ENCODE data around the gene NELFB. TPM values are rescaled to one million over a fixed set of nuclear protein-coding genes. Genes with fewer than 3 reads are reported as not detected.

The NELFB gene
- total and polyA plus RNA-seq, 9 of the 15 experiments (the other 6 are each of a cell fraction or from before 2014, with no cell fraction given) = 0.24 to 84.0 (median 29.7) TPM

- TF ChIP-seq THAP12 (CRISPR knock-in tag; IDR thresholded peaks at IDR 0.05) = no peak
- TF ChIP-seq SAFB2 (IDR thresholded peaks at IDR 0.05; ENCODE audit: borderline replicate concordance, low read depth, low read length, severe bottlenecking) = no peak
- no peak for TF ChIP-seq EZH2 (IDR thresholded peaks at IDR 0.05; ENCODE audit: borderline replicate concordance, low read depth, low read length)
- no peak for TF ChIP-seq IRF2 (CRISPR knock-in tag; IDR thresholded peaks at IDR 0.05)
- TF ChIP-seq NCOA1 (IDR thresholded peaks at IDR 0.05; ENCODE audit: low read depth) = 0 out of 2 replicates have a peak, but pooled peaks have one; percentile 13
- TF ChIP-seq PRPF4 (IDR thresholded peaks at IDR 0.05; ENCODE audit: insufficient read depth, low read depth, low read length, poor library complexity, severe bottlenecking) = no peak
- TF ChIP-seq, protein P1, sequence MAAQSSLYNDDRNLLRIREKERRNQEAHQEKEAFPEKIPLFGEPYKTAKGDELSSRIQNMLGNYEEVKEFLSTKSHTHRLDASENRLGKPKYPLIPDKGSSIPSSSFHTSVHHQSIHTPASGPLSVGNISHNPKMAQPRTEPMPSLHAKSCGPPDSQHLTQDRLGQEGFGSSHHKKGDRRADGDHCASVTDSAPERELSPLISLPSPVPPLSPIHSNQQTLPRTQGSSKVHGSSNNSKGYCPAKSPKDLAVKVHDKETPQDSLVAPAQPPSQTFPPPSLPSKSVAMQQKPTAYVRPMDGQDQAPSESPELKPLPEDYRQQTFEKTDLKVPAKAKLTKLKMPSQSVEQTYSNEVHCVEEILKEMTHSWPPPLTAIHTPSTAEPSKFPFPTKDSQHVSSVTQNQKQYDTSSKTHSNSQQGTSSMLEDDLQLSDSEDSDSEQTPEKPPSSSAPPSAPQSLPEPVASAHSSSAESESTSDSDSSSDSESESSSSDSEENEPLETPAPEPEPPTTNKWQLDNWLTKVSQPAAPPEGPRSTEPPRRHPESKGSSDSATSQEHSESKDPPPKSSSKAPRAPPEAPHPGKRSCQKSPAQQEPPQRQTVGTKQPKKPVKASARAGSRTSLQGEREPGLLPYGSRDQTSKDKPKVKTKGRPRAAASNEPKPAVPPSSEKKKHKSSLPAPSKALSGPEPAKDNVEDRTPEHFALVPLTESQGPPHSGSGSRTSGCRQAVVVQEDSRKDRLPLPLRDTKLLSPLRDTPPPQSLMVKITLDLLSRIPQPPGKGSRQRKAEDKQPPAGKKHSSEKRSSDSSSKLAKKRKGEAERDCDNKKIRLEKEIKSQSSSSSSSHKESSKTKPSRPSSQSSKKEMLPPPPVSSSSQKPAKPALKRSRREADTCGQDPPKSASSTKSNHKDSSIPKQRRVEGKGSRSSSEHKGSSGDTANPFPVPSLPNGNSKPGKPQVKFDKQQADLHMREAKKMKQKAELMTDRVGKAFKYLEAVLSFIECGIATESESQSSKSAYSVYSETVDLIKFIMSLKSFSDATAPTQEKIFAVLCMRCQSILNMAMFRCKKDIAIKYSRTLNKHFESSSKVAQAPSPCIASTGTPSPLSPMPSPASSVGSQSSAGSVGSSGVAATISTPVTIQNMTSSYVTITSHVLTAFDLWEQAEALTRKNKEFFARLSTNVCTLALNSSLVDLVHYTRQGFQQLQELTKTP (IDR thresholded peaks at IDR 0.05; ENCODE audit: low read depth in 1 of 2, partially characterized antibody in 2 of 2) = no peak
- no peak for TF ChIP-seq TSC22D4 (tag; IDR thresholded peaks at IDR 0.05)
- TF ChIP-seq, protein P2, sequence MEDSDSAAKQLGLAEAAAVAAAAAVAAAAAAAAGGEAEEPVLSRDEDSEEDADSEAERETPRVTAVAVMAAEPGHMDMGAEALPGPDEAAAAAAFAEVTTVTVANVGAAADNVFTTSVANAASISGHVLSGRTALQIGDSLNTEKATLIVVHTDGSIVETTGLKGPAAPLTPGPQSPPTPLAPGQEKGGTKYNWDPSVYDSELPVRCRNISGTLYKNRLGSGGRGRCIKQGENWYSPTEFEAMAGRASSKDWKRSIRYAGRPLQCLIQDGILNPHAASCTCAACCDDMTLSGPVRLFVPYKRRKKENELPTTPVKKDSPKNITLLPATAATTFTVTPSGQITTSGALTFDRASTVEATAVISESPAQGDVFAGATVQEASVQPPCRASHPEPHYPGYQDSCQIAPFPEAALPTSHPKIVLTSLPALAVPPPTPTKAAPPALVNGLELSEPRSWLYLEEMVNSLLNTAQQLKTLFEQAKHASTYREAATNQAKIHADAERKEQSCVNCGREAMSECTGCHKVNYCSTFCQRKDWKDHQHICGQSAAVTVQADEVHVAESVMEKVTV (CRISPR knock-in tag; IDR thresholded peaks at IDR 0.05) = no peak
- no peak for TF ChIP-seq RBM15 (IDR thresholded peaks at IDR 0.05; ENCODE audit: insufficient read depth, low read length)
- no peak for TF ChIP-seq THRA (IDR thresholded peaks at IDR 0.05)
- TF ChIP-seq, protein P3, sequence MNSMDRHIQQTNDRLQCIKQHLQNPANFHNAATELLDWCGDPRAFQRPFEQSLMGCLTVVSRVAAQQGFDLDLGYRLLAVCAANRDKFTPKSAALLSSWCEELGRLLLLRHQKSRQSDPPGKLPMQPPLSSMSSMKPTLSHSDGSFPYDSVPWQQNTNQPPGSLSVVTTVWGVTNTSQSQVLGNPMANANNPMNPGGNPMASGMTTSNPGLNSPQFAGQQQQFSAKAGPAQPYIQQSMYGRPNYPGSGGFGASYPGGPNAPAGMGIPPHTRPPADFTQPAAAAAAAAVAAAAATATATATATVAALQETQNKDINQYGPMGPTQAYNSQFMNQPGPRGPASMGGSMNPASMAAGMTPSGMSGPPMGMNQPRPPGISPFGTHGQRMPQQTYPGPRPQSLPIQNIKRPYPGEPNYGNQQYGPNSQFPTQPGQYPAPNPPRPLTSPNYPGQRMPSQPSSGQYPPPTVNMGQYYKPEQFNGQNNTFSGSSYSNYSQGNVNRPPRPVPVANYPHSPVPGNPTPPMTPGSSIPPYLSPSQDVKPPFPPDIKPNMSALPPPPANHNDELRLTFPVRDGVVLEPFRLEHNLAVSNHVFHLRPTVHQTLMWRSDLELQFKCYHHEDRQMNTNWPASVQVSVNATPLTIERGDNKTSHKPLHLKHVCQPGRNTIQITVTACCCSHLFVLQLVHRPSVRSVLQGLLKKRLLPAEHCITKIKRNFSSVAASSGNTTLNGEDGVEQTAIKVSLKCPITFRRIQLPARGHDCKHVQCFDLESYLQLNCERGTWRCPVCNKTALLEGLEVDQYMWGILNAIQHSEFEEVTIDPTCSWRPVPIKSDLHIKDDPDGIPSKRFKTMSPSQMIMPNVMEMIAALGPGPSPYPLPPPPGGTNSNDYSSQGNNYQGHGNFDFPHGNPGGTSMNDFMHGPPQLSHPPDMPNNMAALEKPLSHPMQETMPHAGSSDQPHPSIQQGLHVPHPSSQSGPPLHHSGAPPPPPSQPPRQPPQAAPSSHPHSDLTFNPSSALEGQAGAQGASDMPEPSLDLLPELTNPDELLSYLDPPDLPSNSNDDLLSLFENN (IDR thresholded peaks at IDR 0.05; ENCODE audit: low read depth in 2 of 2, low read length in 2 of 2) = no peak
- no peak for TF ChIP-seq BMI1 (IDR thresholded peaks at IDR 0.05; ENCODE audit: low read length)
Observed at GRCh38 chr9:137300567-137301080, 45.5 kb downstream of the NELFB start (continued).
